NAMALWA (cell line): ENCODE results near the gene ZNF507.
"Not testable (repeated sequence)": the region's sequence is repeated elsewhere in the genome, so short reads cannot be mapped to it uniquely, and the experiment has no call there.

ENCODE experiments used
- DNase-seq: peaks from one replicate; pipeline ENCODE4 v3.0.0-alpha.2; 2015; ENCODE audit warnings: low spot score

The ZNF507 gene

GRCh38 chr19:32415246-32415645 lies 69.8 kb downstream of the ZNF507 start:
- no peak for DNase-seq

GRCh38 chr19:32415669-32416068 lies 70.3 kb downstream of the ZNF507 start:
- no peak for DNase-seq

GRCh38 chr19:32416749-32417456 lies 71.5 kb downstream of the ZNF507 start:
- DNase-seq: no peak

- DNase-seq: no peak
Observed at GRCh38 chr19:32418155-32418554, 72.7 kb downstream of the ZNF507 start.

- DNase-seq: no peak
Observed at GRCh38 chr19:32421589-32422361, 76.4 kb downstream of the ZNF507 start.

GRCh38 chr19:32422435-32422834 lies 77.0 kb downstream of the ZNF507 start:
- DNase-seq: no peak

- DNase-seq: not testable (repeated sequence)
Observed at GRCh38 chr19:32423944-32424343, 78.5 kb downstream of the ZNF507 start.

- no peak for DNase-seq
Observed at GRCh38 chr19:32427536-32427935, 82.1 kb downstream of the ZNF507 start.

GRCh38 chr19:32436692-32437091 lies 91.3 kb downstream of the ZNF507 start:
- no peak for DNase-seq

GRCh38 chr19:32437096-32437495 lies 91.7 kb downstream of the ZNF507 start:
- no peak for DNase-seq
